Adrenal gland (tissue), 12 donors: ENCODE results near the gene SARNP. TPM values are rescaled to one million over a fixed set of nuclear protein-coding genes. Genes with fewer than 3 reads are reported as not detected.

Experiments used
- DNase-seq, 7 donors: peaks; one replicate each; pipeline ENCODE4 v3.0.0-alpha.2; 2019 to 2020
- H3K27ac ChIP-seq, 5 donors: fragments of 200-600 bp; sonication (generic) in 4 of 5; 1 replicate in 3 of 5; 2 replicates in 2 of 5; pipeline versions ENCODE4 v1.5.1 to v1.8.0; 2016 to 2020; ENCODE audit warnings: mild to moderate bottlenecking in 1 of 5
- H3K27me3 ChIP-seq: fragments of 200-600 bp; 2 replicates; pipeline ENCODE4 v1.8.0; 2021
- H3K36me3 ChIP-seq, 2 donors: fragments of 200-600 bp; replicated peaks in 1 of 2; 1 replicate in 1 of 2; 2 replicates in 1 of 2; pipeline versions ENCODE4 v1.5.1 to v1.8.0; 2018 to 2022
- H3K4me1 ChIP-seq, 2 donors: fragments of 200-600 bp; replicated peaks in 1 of 2; 1 replicate in 1 of 2; 2 replicates in 1 of 2; pipeline versions ENCODE4 v1.5.1 to v1.8.0; 2018 to 2021
- H3K4me3 ChIP-seq, 4 donors: fragments of 200-600 bp; sonication (generic) in 3 of 4; one replicate each; pipeline ENCODE4 v1.5.1; 2016 to 2018
- H3K9me3 ChIP-seq, 3 donors: fragments of 200-600 bp; sonication (generic) in 1 of 3; replicated peaks in 1 of 3; 1 replicate in 2 of 3; 2 replicates in 1 of 3; pipeline versions ENCODE4 v1.5.1 to v1.8.0; 2016 to 2021
- POLR2A ChIP-seq, 2 donors: fragments of 450-650 bp; IDR thresholded peaks; one replicate each; pipeline ENCODE4 v1.6.1; 2017; ENCODE audit warnings: antibody characterized with exemption in 2 of 2, mild to moderate bottlenecking in 2 of 2, moderate library complexity in 1 of 2
- WGBS, 4 donors: extraction: QIAGEN DNeasy Blood & Tissue Kit in 2 of 4; methylation state at CpG; one replicate each; pipeline versions ENCODE4 v1.1.5 to v1.1.7; 2013 to 2017; 5-methylcytosine and 5-hydroxymethylcytosine counted together
- intact Hi-C, 2 donors: fragments of 100-400 bp; cut with DNase I; formaldehyde crosslinking; loops; one replicate each; pipeline versions ENCODE4 v1.14.1 to v1.15.0; 2022 to 2023
- polyA plus RNA-seq, 3 donors: library from polyadenylated mRNA; stranded (reverse); fragments of 200-250 nt in 2 of 3; fragments of 350-450 nt in 1 of 3; fragmentation: Illumina TruSeq in 1 of 3; extraction: RNeasy Lipid Tissue Mini Kit (QIAGEN cat#74804) in 1 of 3; gene quantifications; one replicate each; pipeline ENCODE4 v1.2.3, GENCODE V29; 2013 to 2014
- total RNA-seq, 9 donors: library from RNA; depleted of rRNA in 4 of 9; stranded (reverse); fragments of >200 nt in 4 of 9; fragments of 120-200 nt in 1 of 9; fragmentation: NEBNext Ultra II Directional in 1 of 9; extraction: Animal tissue kit (Norgen Biotek cat#: 25700) in 1 of 9; gene quantifications; one replicate each; pipeline versions ENCODE4 v1.1.0 to v1.2.4, GENCODE V29; 2013 to 2023
- TF ChIP-seq, protein P1 (sequence below), 6 experiments: fragments of 450-650 bp in 4 of 6; fragments of 200-600 bp in 2 of 6; sonication (generic) in 1 of 6; IDR thresholded peaks; 1 replicate in 5 of 6; 2 replicates in 1 of 6; pipeline versions ENCODE4 v1.5.1 to v1.8.0; 2016 to 2021; ENCODE audit warnings: antibody characterized with exemption in 6 of 6, mild to moderate bottlenecking in 2 of 6, moderate library complexity in 1 of 6
- donor health status: healthy with polysubstance abuse.
- donor health status: Bipolar disorder and iron deficiency.
- donor health status: DM: yes; HTN: yes; CAD: no.
- donor health status: DM: no; HTN: no; CAD: no.
- donor health status: DM: no; HTN: no; CAD: no.
- donor health status: DM: yes; HTN: yes; CAD: no.

SARNP gene
- total and polyA plus RNA-seq, 12 donors: 23.2 to 148 (median 59.2) TPM

DNA sequence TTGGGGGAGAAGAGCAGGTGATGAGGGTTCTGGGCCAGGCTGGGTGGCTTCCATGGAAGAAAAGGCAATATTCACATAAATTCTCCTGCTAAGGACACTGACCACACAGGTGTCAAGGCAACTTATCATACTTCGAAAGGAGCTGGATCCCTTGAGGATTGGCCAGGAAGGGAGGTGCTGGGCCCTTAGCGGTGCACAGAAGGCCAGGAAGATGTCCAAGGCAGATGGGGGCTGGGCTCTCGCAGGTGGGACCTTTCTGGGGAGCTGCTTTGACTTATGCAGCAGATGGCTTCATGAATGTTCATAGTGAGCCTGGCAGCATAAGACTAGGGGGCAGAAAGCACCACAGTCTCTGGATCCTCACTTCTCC, 92.6 kb downstream of the SARNP start:
- H3K4me3 ChIP-seq: no peak overlapping the region
- no peaks in the 10 kb centered on the region for H3K27me3 ChIP-seq
- H3K9me3 ChIP-seq: no peaks in the 10 kb centered on the region
- H3K36me3 ChIP-seq: peaks cover 0 to 46% of the 10 kb centered on the region in 2 donors
- TF ChIP-seq, protein P1, sequence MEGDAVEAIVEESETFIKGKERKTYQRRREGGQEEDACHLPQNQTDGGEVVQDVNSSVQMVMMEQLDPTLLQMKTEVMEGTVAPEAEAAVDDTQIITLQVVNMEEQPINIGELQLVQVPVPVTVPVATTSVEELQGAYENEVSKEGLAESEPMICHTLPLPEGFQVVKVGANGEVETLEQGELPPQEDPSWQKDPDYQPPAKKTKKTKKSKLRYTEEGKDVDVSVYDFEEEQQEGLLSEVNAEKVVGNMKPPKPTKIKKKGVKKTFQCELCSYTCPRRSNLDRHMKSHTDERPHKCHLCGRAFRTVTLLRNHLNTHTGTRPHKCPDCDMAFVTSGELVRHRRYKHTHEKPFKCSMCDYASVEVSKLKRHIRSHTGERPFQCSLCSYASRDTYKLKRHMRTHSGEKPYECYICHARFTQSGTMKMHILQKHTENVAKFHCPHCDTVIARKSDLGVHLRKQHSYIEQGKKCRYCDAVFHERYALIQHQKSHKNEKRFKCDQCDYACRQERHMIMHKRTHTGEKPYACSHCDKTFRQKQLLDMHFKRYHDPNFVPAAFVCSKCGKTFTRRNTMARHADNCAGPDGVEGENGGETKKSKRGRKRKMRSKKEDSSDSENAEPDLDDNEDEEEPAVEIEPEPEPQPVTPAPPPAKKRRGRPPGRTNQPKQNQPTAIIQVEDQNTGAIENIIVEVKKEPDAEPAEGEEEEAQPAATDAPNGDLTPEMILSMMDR (IDR thresholded peaks at IDR 0.05): peak in 1 of 6 experiments; percentile 8
- TF ChIP-seq POLR2A (IDR thresholded peaks at IDR 0.05): no peak
- H3K4me1 ChIP-seq: peaks cover 17 to 26% of the 10 kb centered on the region in 2 donors
- peak overlapping the region in 1 of 5 donors; percentile 11 for H3K27ac ChIP-seq
- intact Hi-C loops: no loop called here
- no peak for DNase-seq
- 47 to 67% (median 55%) methylated on average over 1 to 3 of the region's 3 CpGs for WGBS, 4 donors

DNA sequence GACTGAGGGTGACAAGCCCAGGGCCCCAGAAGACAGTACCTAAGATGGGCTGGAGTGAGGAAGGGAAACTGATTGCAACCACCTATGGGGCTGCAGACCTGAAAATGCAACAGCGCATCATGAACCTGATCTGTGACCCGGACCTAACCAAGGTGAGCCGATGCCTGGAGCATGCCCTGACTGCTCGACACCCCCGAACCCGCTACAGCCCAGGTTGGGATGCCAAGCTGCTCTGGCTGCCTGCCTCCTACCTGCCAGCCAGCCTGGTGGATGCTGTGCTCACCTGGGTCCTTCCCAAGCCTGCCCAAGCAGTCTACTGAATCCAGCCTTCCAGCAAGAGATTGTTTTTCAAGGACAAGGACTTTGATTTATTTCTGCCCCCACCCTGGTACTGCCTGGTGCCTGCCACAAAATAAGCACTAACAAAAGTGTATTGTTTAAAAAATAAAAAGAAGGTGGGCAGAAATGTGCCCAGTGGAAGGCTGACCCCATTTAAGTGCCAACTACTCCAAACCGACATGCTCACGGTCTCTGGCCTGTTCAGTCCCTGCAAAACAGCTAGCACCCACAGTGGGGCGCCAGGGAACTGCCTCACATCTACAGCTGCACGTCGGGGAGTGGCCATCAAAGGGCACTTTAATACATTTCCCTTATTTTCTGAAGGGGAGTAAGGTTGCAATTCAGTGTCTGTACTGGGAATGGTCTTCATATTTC, 93.1 kb downstream of the SARNP start:
- TF ChIP-seq, protein P1 (IDR thresholded peaks at IDR 0.05): peak in 5 of 6 experiments; percentile 40 to 68 (median 58)
- peak in 1 of 2 donors; percentile 18 for TF ChIP-seq POLR2A (IDR thresholded peaks at IDR 0.05)
- no peaks in the 10 kb centered on the region for H3K27me3 ChIP-seq
- peaks cover 0 to 46% of the 10 kb centered on the region in 2 donors for H3K36me3 ChIP-seq
- H3K4me3 ChIP-seq: no peak overlapping the region
- DNase-seq: peak; percentile 67 to 89 (median 76)
- H3K9me3 ChIP-seq: no peaks in the 10 kb centered on the region
- H3K27ac ChIP-seq: peak overlapping the region in 2 of 5 donors; percentile 11 to 34
- 21 to 52% (median 51%) methylated on average over 6 to 11 of the region's 11 CpGs for WGBS, 4 donors
- H3K4me1 ChIP-seq: peaks cover 12 to 23% of the 10 kb centered on the region in 2 donors
- intact Hi-C loops: no loop called here

DNA sequence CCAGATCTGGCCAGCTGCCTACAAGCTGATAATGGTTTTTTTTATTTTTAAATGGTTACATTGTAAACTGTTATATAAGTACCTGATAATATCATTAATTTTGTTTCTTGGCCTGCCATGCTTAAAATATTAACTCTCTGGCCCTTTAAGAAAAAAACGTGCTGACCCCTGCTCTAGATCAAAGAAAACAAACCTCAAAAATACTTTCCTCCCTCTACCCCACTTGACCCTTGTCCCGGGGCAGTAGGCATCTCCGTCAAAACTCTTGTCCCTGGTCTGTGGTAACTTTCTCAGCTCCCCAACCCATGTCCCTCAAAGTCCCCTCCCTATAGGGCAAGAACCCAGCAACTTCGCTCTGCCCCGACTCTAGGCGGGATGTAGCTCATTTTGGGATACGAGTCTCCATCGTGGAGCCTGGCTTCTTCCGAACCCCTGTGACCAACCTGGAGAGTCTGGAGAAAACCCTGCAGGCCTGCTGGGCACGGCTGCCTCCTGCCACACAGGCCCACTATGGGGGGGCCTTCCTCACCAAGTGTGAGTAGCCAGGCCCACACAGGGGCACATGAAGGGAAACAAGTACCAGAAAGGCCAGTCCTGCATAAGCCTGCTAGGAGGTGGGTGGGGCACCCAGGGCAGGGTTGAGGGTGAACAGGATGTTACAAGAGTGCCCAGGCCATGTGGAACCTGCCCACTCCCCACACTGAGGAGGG, 93.9 kb downstream of the SARNP start:
- H3K36me3 ChIP-seq: peaks cover 0 to 49% of the 10 kb centered on the region in 2 donors
- no peak for DNase-seq
- WGBS, 4 donors: 56 to 60% (median 59%) methylated on average over 10 of the region's 10 CpGs
- intact Hi-C loops: no loop called here
- no peak overlapping the region for H3K4me3 ChIP-seq
- no peaks in the 10 kb centered on the region for H3K27me3 ChIP-seq
- no peaks in the 10 kb centered on the region for H3K9me3 ChIP-seq
- no peak for TF ChIP-seq POLR2A (IDR thresholded peaks at IDR 0.05)
- TF ChIP-seq, protein P1 (IDR thresholded peaks at IDR 0.05): no peak
- H3K4me1 ChIP-seq: peaks cover 10 to 23% of the 10 kb centered on the region in 2 donors
- peak overlapping the region in 2 of 5 donors; percentile 2 to 34 for H3K27ac ChIP-seq

DNA sequence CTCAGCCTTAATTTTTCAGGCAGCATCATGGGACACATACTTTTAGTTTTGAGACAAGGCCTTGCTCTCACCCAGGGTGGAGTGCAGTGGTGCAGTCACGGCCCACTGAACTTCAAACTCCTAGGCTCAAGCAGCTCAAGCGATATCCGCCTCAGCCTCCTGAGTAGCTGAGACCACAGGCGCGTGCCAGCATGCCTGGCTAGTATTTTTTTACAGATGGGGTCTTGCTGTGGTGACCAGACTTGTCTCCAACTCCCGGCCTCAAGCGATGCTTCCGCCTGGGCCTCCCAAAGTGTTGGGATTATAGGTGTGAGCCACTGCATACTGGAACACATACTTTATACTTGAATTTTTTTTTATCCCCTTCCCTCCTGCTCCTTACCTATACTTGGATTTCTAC, 94.6 kb downstream of the SARNP start:
- Histone ChIP-seq H3K36me3 (peaks cover 0 to 49% of the 10 kb centered on the region in 2 donors), H3K27ac (peak overlapping the region in 2 of 5 donors; percentile 2 to 4), H3K4me1 (peaks cover 10 to 27% of the 10 kb centered on the region in 2 donors), H3K9me3 (no peaks in the 10 kb centered on the region), H3K27me3 (no peaks in the 10 kb centered on the region), H3K4me3 (no peak overlapping the region)
- TF ChIP-seq, protein P1 (IDR thresholded peaks at IDR 0.05): no peak
- no peak for TF ChIP-seq POLR2A (IDR thresholded peaks at IDR 0.05)
- intact Hi-C loops: no loop called here
- WGBS, 4 donors: 93 to 96% (median 94%) methylated on average over 8 of the region's 8 CpGs
- DNase-seq: peak in 1 of 7 donors; percentile 6
